DMS153 (cell line): ENCODE results near the gene BPIFA2.
"Not testable (repeated sequence)": the region's sequence is repeated elsewhere in the genome, so short reads cannot be mapped to it uniquely, and the experiment has no call there.

Experiments used
- DNase-seq: peaks from one replicate; lab custom pipeline; 2025; lab: John Stamatoyannopoulos, UW

The BPIFA2 gene

DNA sequence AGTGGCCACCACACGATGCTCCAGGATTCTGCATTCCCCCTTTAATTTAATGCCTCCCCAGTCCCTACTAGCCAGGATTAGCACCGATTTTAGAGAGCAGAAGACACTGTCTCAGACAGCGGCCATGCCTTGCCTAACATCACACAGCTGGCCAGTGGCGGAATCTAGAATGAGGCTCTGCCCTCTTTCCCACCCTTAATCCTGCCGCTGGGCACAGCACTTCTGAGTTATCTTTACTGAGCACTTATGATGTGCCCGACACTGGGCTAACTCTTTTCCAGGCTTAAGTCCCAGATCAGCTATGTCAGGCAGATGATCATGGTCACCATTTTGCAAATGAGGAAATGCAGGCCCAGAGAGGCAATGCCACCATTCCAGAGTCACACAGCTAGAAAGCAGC lies 5.6 kb upstream of the BPIFA2 start:
- no peak for DNase-seq

DNA sequence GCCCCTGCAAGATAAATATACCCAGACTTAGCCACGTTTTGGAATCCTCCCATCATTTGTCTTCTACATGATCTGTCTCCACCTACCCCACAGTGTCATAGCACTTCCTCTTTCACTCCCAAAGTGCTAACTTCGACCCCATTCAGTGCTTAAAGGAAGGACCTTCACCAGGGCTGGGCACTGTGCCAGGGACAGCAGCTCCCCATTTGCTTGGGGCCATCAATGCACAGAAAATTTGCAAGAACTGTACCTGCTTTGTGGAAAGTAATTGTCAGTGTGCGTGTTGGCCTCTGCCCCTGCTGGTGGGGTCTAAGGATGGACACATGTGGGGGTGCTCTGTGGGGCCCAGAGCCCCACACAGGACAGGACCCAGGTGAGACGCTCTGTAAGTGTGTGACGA lies 5.2 kb upstream of the BPIFA2 start:
- no peak for DNase-seq

DNA sequence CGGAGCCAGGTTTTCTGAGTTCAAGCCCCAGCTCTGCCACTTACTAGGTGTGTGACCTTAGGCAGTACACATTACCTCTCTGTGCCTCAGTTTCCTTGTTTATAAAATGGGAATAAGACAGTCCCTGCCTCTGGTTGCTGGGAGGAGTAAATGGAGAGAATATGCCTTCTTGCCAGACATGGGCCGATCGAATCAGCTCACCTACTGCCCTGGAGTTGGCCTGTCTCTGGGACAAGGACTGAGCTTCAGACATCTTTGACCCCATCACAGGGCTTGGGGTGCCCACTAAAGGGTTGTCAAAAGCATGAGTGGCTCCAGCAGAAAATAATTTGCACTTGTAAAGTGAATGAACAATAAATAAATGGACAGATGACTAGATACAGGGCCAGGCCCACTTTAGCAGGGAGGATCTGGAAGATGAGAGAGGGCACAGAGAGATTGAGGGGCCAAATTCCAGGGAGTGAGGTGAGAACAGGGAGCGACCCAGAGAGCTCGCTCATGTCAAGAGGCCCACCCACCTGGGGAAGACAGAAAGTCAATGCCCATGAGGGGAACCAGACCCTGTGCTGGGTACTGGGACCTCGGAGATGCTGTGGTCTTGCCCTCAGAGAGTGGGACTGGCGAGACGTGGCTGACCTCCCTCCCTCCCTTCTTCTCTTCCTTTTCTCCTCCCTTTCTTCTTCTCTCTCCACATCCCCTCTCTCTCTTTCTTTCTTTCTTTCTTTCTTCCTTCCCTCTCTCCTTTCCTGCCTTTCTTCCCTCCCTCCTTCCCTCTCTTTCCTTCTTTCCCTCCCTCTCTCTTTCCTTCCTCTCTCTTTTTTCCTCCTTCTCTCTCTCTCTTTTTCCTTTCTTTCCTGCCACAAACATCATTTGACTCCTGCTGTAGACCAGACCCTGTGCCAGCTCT lies 3.9 kb upstream of the BPIFA2 start:
- DNase-seq = no peak

DNA sequence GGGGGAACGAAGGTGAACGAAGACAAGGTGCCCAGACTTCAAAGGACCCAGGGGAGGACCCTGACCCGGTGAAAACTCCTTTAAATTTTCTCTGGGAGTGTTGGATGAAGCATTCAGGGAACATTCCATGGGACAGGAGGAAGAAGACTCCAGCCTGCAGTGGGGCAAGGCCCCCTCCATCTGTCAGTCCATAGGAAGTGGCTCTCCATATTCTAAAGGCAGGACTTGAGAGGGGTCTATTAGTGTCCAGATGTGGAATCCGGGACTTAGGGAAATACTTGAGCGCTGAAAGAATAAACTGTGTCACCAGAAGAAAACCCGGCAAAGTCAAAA lies 3.2 kb upstream of the BPIFA2 start:
- no peak for DNase-seq

DNA sequence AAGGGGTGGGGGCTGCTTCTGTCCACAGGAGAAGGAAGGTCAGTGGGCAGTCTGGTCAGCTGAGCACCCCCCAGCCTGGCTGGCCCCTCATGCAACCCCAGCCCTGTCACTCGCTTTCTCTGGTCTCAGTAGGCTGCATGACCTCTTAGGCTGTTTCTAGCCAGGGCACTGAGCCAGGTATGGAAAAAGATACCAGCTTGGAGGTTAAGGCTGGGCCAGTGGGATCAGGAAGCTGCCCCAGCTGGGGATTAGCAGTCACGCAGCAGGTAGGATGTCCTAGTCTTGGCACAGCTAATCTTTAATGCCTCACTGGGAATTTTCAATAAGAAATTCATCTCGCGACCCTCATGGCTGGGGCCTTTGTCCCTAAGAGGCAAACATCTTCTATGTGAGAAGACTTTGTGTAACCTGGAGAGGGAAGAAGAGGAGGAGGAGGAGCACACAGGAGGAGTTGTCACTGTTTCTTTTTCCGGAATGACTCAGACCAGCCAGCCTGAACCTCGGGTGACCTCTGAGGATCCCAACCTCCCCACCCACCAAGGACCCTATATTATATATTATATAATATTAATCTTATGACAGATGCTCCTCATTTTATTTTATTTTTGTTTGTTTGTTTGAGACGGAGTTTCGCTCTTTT lies 2.4 kb upstream of the BPIFA2 start:
- peak; percentile 15 for DNase-seq

DNA sequence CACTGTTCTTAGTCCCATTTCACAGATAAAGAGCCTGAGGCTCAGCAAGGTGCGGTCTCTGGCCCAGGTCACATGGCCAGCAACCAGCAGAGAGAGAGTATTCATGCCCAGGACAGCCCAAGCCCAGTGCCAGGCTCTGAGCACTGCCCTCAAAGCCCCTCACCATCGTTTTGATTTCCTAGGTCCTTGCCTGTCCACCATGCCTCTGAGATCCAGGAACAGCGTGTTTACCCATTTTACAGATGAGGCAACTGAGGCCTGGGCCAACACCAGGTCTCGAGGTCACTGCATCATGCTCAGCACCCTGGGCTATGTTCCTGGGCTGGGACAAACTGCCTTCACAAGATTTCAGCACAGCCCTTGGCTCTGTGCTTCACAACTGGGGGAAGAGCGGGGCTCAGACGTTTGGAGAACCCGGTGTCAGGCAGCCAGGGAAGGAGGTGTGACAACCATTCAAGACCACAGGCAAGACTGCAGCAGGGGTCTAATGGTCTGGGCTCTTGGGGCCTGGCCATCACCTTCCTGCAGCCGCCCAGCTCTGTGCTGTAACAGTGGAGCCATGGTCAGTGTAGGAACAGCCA lies 1.3 kb upstream of the BPIFA2 start:
- DNase-seq = no peak

DNA sequence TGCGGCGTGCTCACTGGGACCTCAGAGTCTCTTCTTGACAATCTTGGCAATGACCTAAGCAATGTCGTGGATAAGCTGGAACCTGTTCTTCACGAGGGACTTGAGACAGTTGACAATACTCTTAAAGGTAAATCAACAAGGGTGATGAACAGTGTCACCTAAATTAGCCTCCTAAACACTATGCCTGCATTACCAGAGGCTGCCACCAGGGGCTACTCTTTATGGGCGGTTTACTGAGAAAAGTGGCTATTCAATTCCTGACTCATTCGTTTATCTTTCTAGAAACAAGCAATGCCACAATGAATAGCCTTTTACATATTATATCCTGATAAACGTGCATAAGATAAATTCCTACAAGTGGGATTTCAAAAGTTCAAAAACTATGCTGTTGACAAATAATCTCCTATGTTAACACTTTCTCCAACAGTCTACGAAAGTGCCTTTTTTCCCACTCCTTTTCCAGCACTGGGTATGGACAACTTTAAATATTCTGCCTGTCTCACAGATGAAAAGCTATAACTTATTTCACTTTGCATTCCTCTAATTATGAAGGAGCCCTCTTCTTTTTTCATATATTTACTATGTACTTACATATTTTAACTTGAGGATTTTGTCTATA lies 1.3 kb downstream of the BPIFA2 start:
- DNase-seq = no peak

DNA sequence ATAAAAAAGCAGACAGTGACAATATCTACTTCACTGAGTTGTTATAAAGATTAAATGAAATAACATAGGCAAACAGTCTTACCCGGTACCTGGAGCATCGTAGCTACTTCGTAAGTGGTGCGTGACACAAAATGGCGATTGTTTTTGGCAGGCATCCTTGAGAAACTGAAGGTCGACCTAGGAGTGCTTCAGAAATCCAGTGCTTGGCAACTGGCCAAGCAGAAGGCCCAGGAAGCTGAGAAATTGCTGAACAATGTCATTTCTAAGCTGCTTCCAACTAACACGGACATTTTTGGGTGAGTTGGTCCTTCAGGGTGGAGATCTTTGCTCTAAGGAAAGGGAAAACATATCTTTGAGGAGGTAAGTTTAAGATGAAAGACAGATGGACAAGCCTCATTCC lies 4.8 kb downstream of the BPIFA2 start:
- no peak for DNase-seq

DNA sequence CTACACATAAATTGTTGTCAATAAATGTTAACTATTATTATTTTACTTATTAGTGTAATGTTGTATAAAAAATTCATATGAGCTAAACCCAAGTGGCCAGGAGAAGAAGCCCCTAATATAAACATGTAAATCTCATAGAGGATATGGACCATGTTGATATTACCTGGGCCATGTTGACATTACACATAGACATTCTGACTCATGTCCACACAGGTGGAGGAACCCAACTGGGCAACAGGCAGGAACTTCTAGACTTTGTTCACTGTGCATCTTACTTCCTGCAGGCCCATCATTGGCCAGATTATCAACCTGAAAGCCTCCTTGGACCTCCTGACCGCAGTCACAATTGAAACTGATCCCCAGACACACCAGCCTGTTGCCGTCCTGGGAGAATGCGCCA lies 7.2 kb downstream of the BPIFA2 start:
- DNase-seq = no peak

DNA sequence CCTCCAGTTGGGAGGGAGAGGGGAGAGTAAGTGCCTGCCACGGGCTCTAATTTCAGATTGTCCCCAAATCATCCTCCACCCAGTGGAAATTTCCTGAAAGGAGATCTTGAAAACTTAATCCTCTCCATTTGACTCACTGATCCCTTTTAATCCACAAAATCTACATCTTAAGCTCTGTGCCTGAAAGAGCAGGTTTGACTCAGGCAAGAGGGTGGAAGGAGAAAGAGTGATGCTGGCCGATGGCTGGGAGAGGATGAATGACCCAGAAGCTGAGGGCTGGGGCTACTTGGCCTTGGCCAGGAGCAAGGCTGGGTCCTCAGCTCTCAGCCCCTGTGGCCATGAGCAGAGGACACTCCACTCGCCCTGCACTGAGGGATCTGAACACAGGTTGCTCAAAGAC lies 8.1 kb downstream of the BPIFA2 start:
- no peak for DNase-seq

DNA sequence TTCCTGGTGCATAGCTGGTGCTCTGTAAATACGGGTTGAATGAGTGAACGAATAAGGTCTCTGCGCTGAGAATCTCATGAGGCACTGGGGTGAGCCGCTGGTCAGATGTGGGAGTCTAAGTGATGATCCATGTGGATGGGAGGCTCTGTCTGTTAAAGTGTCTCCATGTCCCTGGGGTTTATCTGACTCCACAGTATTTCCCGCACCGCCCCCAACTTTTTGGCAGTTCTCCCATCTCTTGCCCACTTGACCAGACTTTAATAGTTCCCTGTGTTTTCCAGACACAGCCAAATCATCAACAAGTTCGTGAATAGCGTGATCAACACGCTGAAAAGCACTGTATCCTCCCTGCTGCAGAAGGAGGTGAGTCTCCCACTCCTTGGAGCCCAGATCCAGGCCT lies 9.9 kb downstream of the BPIFA2 start:
- no peak for DNase-seq

DNA sequence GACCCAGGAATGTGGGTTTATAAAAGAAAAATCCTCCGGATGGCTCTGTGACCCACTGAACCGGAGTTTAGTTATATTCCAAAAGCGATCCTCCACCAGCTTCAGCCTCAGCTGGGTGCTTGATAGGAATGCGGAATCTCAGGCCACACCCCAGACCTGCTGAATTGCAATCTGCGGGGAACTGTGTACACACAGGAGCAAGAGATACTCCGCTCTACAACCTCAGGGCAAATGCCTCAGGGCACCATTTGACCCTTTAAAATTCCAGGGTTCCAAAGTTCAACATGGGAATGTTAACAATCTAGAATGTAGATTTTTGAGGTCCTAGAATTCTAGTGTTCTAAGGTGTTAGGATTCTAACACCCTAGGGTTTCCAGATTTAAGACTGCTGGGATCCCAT lies 10.8 kb downstream of the BPIFA2 start:
- DNase-seq = no peak

DNA sequence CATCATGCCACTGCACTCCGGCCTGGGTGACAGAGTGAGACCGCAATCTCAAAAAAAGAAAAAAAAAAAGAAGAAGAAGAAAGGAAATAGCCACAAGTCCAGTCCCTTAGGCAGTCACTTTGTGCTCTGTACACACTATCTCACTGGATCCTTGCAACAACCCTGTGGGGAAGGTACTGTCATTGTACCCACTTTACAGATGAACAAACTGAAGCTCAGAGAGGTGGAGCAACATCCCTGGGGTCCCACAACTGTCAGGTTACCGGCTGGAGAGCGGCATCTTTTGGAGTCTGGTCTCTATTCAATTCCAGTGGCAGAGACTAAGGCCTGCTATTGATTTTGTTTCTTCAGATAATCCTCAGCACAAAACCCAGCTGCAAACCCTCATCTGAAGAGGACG lies 12.2 kb downstream of the BPIFA2 start:
- DNase-seq = no peak

DNA sequence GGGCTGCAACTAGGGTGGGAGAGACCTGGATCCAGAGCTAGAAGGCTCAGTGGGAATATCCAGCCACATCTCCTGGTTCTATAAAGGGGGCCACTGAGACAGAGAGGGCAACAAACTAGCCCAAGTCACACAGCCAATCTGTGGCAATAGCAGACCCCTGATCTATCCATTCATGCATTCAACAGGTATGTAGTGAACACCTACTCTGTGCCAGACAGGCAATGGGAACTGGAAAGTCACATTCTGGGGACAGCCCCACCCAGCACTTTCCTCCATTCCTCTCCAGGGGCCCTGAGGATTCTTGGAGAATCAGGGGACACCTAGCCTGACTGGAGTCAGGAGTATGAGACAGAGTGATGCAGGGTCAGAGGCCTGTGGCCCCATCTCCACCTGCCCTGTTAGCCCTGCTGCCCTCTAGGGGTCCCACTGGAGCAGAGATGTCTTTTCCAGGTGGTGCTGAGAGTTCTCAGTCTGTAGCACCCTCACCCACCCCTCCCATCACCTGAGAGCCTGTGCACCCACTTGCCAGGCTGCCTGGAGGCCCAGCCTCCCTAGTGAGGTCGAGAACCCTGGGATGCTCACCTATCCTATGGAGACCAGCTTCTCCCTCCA lies 13.6 kb downstream of the BPIFA2 start:
- DNase-seq = no peak

DNA sequence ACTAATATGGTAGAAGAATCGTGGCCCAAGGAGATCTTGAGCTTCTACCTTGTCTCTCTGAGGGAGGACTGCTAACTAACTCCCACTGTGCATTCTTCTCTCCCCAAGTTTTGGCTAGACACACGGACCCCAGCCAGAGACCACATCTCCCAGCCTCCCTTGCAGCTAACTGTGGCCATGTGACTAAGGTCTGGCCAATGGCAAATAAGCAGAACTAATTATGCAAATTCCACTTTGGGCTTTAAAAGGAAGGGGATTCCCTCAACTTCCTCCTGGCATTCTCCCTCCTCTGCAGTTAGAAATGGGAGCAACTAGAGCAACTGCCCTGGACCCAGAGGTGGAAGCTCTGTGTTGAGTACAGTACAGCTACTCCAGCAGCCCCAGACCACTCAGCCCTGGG lies 15.4 kb downstream of the BPIFA2 start:
- DNase-seq = no peak

DNA sequence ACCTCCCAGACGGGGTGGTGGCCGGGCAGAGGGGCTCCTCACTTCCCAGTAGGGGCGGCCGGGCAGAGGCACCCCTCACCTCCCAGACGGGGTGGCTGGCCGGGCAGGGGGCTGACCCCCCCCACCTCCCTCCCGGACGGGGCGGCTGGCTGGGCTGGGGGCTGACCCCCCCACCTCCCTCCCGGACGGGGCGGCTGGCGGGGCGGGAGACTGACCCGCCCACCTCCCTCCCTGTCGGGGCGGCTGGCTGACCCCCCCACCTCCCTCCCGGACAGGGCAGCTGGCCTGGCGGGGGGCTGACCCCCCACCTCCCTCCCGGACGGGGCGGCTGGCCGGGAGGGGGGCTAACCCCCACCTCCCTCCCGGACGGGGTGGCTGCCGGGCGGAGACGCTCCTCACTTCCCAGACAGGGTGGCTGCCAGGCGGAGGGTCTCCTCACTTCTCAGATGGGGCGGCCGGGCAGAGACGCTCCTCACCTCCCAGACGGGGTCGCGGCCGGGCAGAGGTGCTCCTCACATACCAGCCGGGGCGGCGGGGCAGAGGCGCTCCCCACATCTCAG lies 17.2 kb downstream of the BPIFA2 start:
- not testable (repeated sequence) for DNase-seq

DNA sequence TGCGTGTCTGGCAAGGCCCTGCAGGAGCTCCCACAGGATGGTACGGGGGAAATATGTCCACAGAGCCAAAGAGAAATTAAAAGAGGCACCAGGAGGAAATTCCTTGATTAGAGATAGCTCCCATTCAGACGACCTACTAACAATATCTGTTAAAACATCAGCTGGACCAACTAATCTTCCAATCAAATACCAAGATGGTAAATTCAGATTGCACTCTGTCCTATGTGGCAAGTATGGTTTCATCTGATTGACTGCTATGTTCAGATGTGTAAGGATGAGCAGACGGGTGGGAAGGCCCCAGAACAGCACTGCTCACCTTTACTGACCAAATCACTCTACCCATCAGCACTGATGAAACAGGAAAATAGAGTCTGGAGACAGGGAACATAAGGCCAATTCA lies 19.5 kb downstream of the BPIFA2 start:
- DNase-seq = no peak

DNA sequence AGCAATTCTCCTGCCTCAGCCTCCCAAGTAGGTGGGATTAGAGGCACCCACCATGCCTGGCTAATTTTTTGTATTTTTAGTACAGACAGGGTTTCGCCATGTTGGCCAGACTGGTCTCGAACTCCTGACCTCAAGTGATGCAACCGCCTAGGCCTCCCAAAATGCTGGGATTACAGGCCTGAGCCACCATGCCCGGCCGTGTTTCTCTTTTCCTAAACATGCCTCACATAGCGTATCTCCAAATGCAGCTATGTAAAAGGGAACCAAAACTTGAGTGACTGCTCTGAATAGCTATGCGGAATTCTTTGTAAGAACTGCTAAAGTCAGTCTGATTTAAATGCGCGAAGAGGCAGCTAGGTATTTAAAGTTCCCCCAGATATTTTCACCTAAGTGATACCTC lies 20.5 kb downstream of the BPIFA2 start:
- DNase-seq = no peak

DNA sequence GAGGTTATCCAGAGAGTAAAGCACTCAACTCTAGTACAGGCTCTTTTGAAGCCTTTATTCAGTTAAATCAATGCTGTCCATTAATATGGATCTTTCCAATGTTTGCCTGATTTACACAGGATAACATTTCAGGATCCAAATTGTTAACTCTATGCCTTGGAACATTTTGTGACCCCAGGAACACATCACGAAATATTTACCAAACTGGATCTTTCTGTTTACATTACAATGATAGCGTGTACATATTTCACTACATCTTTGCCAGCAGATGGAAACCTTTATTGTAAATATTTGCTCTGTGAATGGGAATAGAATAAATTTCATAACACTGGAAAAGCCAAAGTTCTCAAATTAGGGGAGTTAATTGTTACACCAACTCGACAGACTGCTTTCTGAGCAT lies 23.5 kb downstream of the BPIFA2 start:
- peak; percentile 37 for DNase-seq

DNA sequence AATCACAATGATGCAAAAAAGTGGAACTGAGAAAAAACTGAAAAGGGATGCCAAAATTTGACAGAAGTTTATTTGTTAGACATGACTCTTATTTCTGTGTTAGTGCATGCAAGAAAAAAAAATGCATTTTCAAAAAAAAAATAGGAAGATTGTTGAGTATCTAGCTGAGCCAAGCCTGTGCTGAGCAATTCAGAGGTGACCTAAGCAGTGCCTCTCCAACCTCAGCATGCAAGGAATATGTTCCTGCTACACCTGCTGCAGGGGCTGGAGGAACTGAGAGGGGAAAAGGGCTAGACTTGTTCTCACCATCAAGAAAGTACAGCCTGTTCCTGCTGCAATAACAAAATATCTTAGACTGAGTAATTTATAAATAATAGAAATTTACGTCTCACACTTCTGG lies 24.0 kb downstream of the BPIFA2 start:
- DNase-seq = peak; percentile 14

DNA sequence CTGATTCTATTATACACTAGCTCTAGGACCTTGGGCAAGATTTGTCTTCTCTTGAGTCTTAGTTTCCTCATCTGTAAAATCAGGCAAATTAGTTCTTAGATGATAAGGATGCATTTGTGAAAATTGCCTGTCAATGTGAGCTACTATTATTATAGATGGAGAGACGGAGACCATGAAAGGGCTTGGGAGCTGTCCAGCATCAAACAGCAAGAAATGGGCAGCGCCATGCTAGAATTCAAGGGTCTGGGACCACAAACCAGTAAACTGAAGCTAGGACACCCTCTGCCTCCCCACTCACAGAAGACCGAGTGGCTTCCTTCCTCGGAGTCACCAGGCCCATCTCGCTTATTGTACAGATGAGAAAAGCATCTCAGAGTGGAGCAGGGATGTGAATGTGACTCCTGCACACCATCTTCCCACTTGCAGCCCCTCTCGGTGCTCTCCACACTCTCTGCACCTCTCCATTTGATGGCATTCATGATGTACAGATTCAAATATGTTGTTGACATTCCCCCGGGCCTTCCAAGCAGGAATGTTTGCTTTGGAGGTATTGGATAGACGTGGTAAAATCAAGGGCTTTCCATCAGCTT lies 25.0 kb downstream of the BPIFA2 start:
- DNase-seq = no peak

DNA sequence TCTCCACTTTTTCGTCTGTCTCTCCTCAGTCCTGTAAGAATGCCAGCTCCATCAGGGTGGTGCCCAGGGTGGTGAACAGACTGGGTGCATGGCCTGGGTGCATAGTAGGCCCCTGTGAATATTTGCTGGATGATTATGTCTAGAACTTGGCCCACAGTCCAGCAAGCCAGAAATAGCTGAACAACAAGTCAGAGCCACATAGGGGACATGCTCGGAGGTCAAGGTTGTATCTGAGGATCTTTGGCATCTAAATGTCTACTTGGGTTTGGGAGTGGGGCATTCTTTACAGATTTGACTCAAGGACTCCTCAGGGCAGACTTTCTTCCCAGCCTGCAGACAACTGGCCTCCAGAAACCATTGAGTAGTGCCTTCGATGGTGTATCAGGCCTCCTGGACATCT lies 31.1 kb downstream of the BPIFA2 start:
- DNase-seq = no peak
